ENCODE data around the gene UNC79.
A peak's percentile ranks its signal among the peaks of the same experiment; 100 is the strongest.

UNC79 gene

GRCh38 chr14:93648440-93649168 is 217.9 kb downstream of the UNC79 start:
- peak; percentile 8 for DNase-seq (ENCODE audit: low read depth)
- TF ChIP-seq, protein P1, sequence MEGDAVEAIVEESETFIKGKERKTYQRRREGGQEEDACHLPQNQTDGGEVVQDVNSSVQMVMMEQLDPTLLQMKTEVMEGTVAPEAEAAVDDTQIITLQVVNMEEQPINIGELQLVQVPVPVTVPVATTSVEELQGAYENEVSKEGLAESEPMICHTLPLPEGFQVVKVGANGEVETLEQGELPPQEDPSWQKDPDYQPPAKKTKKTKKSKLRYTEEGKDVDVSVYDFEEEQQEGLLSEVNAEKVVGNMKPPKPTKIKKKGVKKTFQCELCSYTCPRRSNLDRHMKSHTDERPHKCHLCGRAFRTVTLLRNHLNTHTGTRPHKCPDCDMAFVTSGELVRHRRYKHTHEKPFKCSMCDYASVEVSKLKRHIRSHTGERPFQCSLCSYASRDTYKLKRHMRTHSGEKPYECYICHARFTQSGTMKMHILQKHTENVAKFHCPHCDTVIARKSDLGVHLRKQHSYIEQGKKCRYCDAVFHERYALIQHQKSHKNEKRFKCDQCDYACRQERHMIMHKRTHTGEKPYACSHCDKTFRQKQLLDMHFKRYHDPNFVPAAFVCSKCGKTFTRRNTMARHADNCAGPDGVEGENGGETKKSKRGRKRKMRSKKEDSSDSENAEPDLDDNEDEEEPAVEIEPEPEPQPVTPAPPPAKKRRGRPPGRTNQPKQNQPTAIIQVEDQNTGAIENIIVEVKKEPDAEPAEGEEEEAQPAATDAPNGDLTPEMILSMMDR (conservative IDR thresholded peaks at IDR 0.05; ENCODE audit: low read depth, low read length): peak; percentile 24
- H3K4me3 ChIP-seq (ENCODE audit: low read depth, low read length): no peak overlapping the region

DNA sequence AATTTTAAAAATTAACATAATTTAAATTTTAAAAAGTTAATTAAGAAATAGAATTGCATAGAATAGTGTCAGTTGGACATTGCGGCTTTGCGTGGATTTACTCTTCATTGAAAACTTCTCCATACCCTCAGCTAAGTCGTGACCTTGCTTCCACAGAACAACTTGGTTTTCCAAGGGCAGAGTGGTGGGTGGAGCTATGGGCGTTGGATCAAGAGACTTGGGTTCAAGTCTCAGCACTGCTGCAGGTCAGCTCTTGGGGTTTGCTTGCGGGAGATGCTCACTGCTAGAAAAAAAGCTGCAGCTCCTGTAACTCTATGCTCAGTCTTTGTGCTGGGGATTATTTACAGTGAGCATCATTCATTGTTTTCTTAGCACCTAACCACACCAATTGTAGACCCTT is 223.9 kb downstream of the UNC79 start:
- TF ChIP-seq, protein P1 (conservative IDR thresholded peaks at IDR 0.05; ENCODE audit: low read depth, low read length): no peak
- no peak for DNase-seq (ENCODE audit: low read depth)
- H3K4me3 ChIP-seq (ENCODE audit: low read depth, low read length): no peak overlapping the region

DNA sequence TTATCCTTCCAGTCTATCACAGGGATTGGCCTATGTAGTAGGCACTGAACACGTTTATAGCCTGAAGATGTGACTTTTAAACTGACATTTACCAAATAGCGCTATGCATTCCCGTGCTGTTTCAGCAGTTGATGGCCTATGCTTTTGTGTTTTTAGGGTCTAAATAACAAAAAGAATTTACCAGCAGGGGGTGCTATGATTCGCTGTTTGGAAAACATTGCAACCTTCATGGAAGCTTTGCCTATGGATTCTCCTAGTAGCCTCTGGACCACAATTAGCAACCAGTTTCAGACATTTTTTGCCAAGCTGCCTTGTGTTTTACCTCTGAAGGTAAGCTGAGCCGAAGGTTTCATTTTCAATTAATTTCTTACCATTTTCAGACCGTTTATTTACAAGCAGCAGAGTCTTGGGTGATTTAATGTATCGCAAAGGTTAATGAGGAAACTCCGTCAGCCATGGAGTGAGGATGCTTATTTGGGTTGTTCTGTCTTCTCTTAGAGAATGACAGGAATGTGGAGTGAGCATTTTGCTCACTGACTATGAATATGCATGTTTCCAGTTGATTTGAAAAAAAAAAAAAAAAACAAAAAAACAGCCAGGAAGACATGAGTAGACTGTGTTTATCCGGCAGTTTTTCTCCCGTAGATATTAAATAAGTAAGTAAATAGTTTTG is 224.5 kb downstream of the UNC79 start:
- no peak overlapping the region for H3K4me3 ChIP-seq (ENCODE audit: low read depth, low read length)
- peak; percentile 63 for DNase-seq (ENCODE audit: low read depth)
- TF ChIP-seq, protein P1 (conservative IDR thresholded peaks at IDR 0.05; ENCODE audit: low read depth, low read length): peak; percentile 58

DNA sequence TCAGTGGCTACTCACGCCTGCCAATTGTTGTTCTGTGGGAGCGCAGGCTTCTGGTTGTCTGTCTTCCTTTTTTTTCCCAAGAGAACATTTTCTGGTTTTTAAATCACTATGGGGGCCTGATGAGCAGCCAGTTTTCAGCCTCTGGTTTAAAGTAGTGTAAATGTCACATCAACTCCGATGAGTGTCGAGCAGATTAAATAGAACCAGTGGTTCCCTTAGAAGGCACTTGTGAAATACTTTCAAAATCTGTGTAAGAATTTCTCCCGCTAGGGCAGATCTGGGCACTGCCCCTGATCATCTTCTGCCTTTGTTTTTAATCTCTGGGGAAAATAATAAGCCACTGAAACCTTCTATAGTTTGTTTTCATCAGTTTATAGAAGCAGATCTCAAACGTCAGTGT is 227.1 kb downstream of the UNC79 start:
- TF ChIP-seq, protein P1 (conservative IDR thresholded peaks at IDR 0.05; ENCODE audit: low read depth, low read length): no peak
- H3K4me3 ChIP-seq (ENCODE audit: low read depth, low read length): no peak overlapping the region
- DNase-seq (ENCODE audit: low read depth): no peak

GRCh38 chr14:93663317-93663716 is 232.6 kb downstream of the UNC79 start:
- no peak overlapping the region for H3K4me3 ChIP-seq (ENCODE audit: low read depth, low read length)
- DNase-seq (ENCODE audit: low read depth): no peak
- TF ChIP-seq, protein P1 (conservative IDR thresholded peaks at IDR 0.05; ENCODE audit: low read depth, low read length): no peak

GRCh38 chr14:93665169-93665568 is 234.4 kb downstream of the UNC79 start:
- TF ChIP-seq, protein P1 (conservative IDR thresholded peaks at IDR 0.05; ENCODE audit: low read depth, low read length): no peak

More at GRCh38 chr14:93665169-93665568, 234.4 kb downstream of the UNC79 start:
- no peak overlapping the region for H3K4me3 ChIP-seq (ENCODE audit: low read depth, low read length)
- no peak for DNase-seq (ENCODE audit: low read depth)
